GM23248 (cell line): ENCODE data around the gene CREG1. TPM values are rescaled to one million over a fixed set of nuclear protein-coding genes. Genes with fewer than 3 reads are reported as not detected.

Experiments used
- DNase-seq: peaks from one replicate; pipeline ENCODE4 v3.0.0-alpha.2; 2015
- H2AFZ ChIP-seq: fragments of 200-600 bp; sonication (generic); 2 replicates; pipeline ENCODE4 v1.6.1; 2016; ENCODE audit warnings: antibody characterized with exemption
- H3F3A ChIP-seq: fragments of 200-600 bp; sonication (generic); 2 replicates; pipeline ENCODE4 v1.6.1; 2016; ENCODE audit warnings: mild to moderate bottlenecking, antibody characterized with exemption, mixed run types; ENCODE audit not compliant: insufficient read depth
- H3K27ac ChIP-seq: fragments of 200-600 bp; sonication (generic); 2 replicates; pipeline ENCODE4 v1.5.1; 2016; ENCODE audit warnings: mild to moderate bottlenecking
- H3K27me3 ChIP-seq: fragments of 200-600 bp; sonication (generic); replicated peaks from 2 replicates; pipeline ENCODE4 v1.6.1; 2016; ENCODE audit warnings: mild to moderate bottlenecking; ENCODE audit not compliant: insufficient read depth
- H3K36me3 ChIP-seq: fragments of 200-600 bp; sonication (generic); 2 replicates; pipeline ENCODE4 v1.6.1; 2016; ENCODE audit warnings: low read depth, mild to moderate bottlenecking
- H3K4me1 ChIP-seq: fragments of 200-600 bp; sonication (generic); 2 replicates; pipeline ENCODE4 v1.6.1; 2016; ENCODE audit warnings: mild to moderate bottlenecking; ENCODE audit not compliant: insufficient read depth
- H3K4me2 ChIP-seq: fragments of 200-600 bp; sonication (generic); one replicate; pipeline ENCODE4 v1.6.1; 2016; ENCODE audit warnings: mild to moderate bottlenecking; ENCODE audit not compliant: unreplicated experiment
- H3K4me3 ChIP-seq: fragments of 200-600 bp; sonication (generic); 2 replicates; pipeline ENCODE4 v1.5.1; 2016; ENCODE audit warnings: mild to moderate bottlenecking
- H3K79me2 ChIP-seq: fragments of 200-600 bp; sonication (generic); 2 replicates; pipeline ENCODE4 v1.6.1; 2016; ENCODE audit warnings: mild to moderate bottlenecking; ENCODE audit not compliant: insufficient read depth
- H3K9ac ChIP-seq: fragments of 200-600 bp; sonication (generic); 2 replicates; pipeline ENCODE4 v1.6.1; 2016; ENCODE audit warnings: mild to moderate bottlenecking
- H3K9me2 ChIP-seq: fragments of 200-600 bp; sonication (generic); 2 replicates; pipeline ENCODE4 v1.6.1; 2016; ENCODE audit warnings: mixed run types, mild to moderate bottlenecking, moderate library complexity; ENCODE audit not compliant: insufficient read depth
- H3K9me3 ChIP-seq: fragments of 200-600 bp; sonication (generic); one replicate; pipeline ENCODE4 v1.6.1; 2017; ENCODE audit warnings: low read depth
- H4K20me1 ChIP-seq: fragments of 200-600 bp; sonication (generic); 2 replicates; pipeline ENCODE4 v1.6.0; 2016; ENCODE audit not compliant: insufficient read depth
- EZH2 ChIP-seq: fragments of 200-600 bp; sonication (generic); IDR thresholded peaks from 2 replicates; pipeline ENCODE4 v1.6.1; 2018; ENCODE audit warnings: antibody characterized with exemption, mild to moderate bottlenecking; ENCODE audit not compliant: insufficient read depth, poor library complexity, severe bottlenecking
- EZH2phosphoT487 ChIP-seq: fragments of 200-600 bp; sonication (generic); IDR thresholded peaks from 2 replicates; pipeline ENCODE4 v1.6.1; 2018; ENCODE audit warnings: antibody characterized with exemption, moderate library complexity, mild to moderate bottlenecking, low read depth; ENCODE audit not compliant: insufficient read depth
- WGBS, 2 experiments: methylation state at CpG; one replicate each; pipeline ENCODE4 v1.1.6; 2015 to 2017; ENCODE audit warnings: low lambda C conversion rate in 2 of 2, low coverage in 1 of 2; ENCODE audit errors: missing lambda C conversion rate in 2 of 2; 5-methylcytosine and 5-hydroxymethylcytosine counted together
- in situ Hi-C: fragments of 300-500 bp; cut with MboI; formaldehyde crosslinking; loops from 2 replicates; pipeline ENCODE4 v1.15.0; 2020
- polyA plus RNA-seq: library from polyadenylated mRNA; unstranded; fragments of >200 nt; fragmentation: Nextera tagmentation; extraction: Ambion mirVana; gene quantifications from 2 replicates; pipeline ENCODE4 v1.2.1, GENCODE V29; 2016
- total RNA-seq: library from RNA; depleted of rRNA; stranded (reverse); fragments of >200 nt; shearing (Covaris generic); gene quantifications from 2 replicates; pipeline ENCODE4 v1.2.3, GENCODE V29; 2014

CREG1 gene
- total and polyA plus RNA-seq, 2 experiments from 2014 or later: 72.0 to 86.6 TPM

- no peaks in the 10 kb centered on the region for H4K20me1 ChIP-seq
- H2AFZ ChIP-seq: no peak overlapping the region
- no peak for TF ChIP-seq EZH2
- TF ChIP-seq EZH2phosphoT487: no peak
- H3K9ac ChIP-seq: no peak overlapping the region
- in situ Hi-C loops: loop anchor here (25.0 kb wide), 1 partner anchor 283 kb away; no protein-coding TSS in a partner anchor
- peaks cover 9% of the 10 kb centered on the region for H3F3A ChIP-seq
- no peaks in the 10 kb centered on the region for H3K79me2 ChIP-seq
- no peaks in the 10 kb centered on the region for H3K9me3 ChIP-seq
- H3K27me3 ChIP-seq: no peaks in the 10 kb centered on the region
- no peaks in the 10 kb centered on the region for H3K9me2 ChIP-seq
- no peaks in the 10 kb centered on the region for H3K36me3 ChIP-seq
- no peak for DNase-seq
- WGBS, 2 experiments: 86 to 87% methylated on average over 4 of the region's 4 CpGs
- peaks cover 11% of the 10 kb centered on the region for H3K4me1 ChIP-seq
- H3K4me2 ChIP-seq: no peak overlapping the region
- no peak overlapping the region for H3K4me3 ChIP-seq
- H3K27ac ChIP-seq: no peak overlapping the region
Observed at GRCh38 chr1:167545349-167545748, 8.2 kb downstream of the CREG1 start.

GRCh38 chr1:167544447-167545093 lies 9.0 kb downstream of the CREG1 start:
- H4K20me1 ChIP-seq: no peaks in the 10 kb centered on the region
- 77 to 81% methylated on average over 3 of the region's 3 CpGs for WGBS, 2 experiments
- H3K4me1 ChIP-seq: peaks cover 11% of the 10 kb centered on the region
- H3K9me2 ChIP-seq: no peaks in the 10 kb centered on the region
- H3F3A ChIP-seq: peaks cover 9% of the 10 kb centered on the region
- H3K27ac ChIP-seq: no peak overlapping the region
- no peaks in the 10 kb centered on the region for H3K79me2 ChIP-seq
- no peaks in the 10 kb centered on the region for H3K36me3 ChIP-seq
- in situ Hi-C loops: loop anchor here (25.0 kb wide), 1 partner anchor 282 kb away; no protein-coding TSS in a partner anchor
- no peak overlapping the region for H2AFZ ChIP-seq
- no peak overlapping the region for H3K4me3 ChIP-seq
- no peaks in the 10 kb centered on the region for H3K27me3 ChIP-seq
- no peak overlapping the region for H3K9ac ChIP-seq
- H3K9me3 ChIP-seq: no peaks in the 10 kb centered on the region
- DNase-seq: no peak
- H3K4me2 ChIP-seq: no peak overlapping the region
- TF ChIP-seq EZH2 (no peak), EZH2phosphoT487 (no peak)

GRCh38 chr1:167543199-167543990 lies 10.2 kb downstream of the CREG1 start:
- TF ChIP-seq EZH2phosphoT487 (no peak), EZH2 (no peak)
- DNase-seq: no peak
- no peaks in the 10 kb centered on the region for H3K79me2 ChIP-seq
- H2AFZ ChIP-seq: no peak overlapping the region
- H3K9me2 ChIP-seq: no peaks in the 10 kb centered on the region
- H3K4me1 ChIP-seq: peaks cover 6% of the 10 kb centered on the region
- in situ Hi-C loops: loop anchor here (25.0 kb wide), 1 partner anchor 281 kb away; no protein-coding TSS in a partner anchor
- H3K9me3 ChIP-seq: no peaks in the 10 kb centered on the region
- H3K36me3 ChIP-seq: no peaks in the 10 kb centered on the region
- 80 to 88% methylated on average over 12 to 13 of the region's 13 CpGs for WGBS, 2 experiments
- no peak overlapping the region for H3K9ac ChIP-seq
- no peaks in the 10 kb centered on the region for H3K27me3 ChIP-seq
- no peak overlapping the region for H3K27ac ChIP-seq
- no peaks in the 10 kb centered on the region for H4K20me1 ChIP-seq
- H3K4me3 ChIP-seq: no peak overlapping the region
- no peaks in the 10 kb centered on the region; the same call in 1 of the 2 replicates for H3F3A ChIP-seq
- no peak overlapping the region for H3K4me2 ChIP-seq

GRCh38 chr1:167542109-167543032 lies 11.2 kb downstream of the CREG1 start:
- H3F3A ChIP-seq: no peaks in the 10 kb centered on the region
- no peak overlapping the region for H2AFZ ChIP-seq
- H3K9me3 ChIP-seq: no peaks in the 10 kb centered on the region
- DNase-seq: no peak
- H3K79me2 ChIP-seq: no peaks in the 10 kb centered on the region
- no peak overlapping the region for H3K9ac ChIP-seq
- H3K27ac ChIP-seq: no peak overlapping the region
- TF ChIP-seq EZH2: no peak
- no peak for TF ChIP-seq EZH2phosphoT487
- no peaks in the 10 kb centered on the region for H3K4me1 ChIP-seq
- no peak overlapping the region for H3K4me2 ChIP-seq
- no peak overlapping the region for H3K4me3 ChIP-seq
- H4K20me1 ChIP-seq: no peaks in the 10 kb centered on the region
- WGBS, 2 experiments: 81 to 84% methylated on average over 12 of the region's 12 CpGs
- H3K9me2 ChIP-seq: no peaks in the 10 kb centered on the region
- in situ Hi-C loops: loop anchor here (25.0 kb wide), 1 partner anchor 280 kb away; no protein-coding TSS in a partner anchor
- H3K27me3 ChIP-seq: no peaks in the 10 kb centered on the region
- H3K36me3 ChIP-seq: no peaks in the 10 kb centered on the region
